ENCODE results near the gene OTP. TPM values are rescaled to one million over a fixed set of nuclear protein-coding genes. Genes with fewer than 3 reads are reported as not detected.

Gene OTP
- total RNA-seq, 1 donor = not detected

DNA sequence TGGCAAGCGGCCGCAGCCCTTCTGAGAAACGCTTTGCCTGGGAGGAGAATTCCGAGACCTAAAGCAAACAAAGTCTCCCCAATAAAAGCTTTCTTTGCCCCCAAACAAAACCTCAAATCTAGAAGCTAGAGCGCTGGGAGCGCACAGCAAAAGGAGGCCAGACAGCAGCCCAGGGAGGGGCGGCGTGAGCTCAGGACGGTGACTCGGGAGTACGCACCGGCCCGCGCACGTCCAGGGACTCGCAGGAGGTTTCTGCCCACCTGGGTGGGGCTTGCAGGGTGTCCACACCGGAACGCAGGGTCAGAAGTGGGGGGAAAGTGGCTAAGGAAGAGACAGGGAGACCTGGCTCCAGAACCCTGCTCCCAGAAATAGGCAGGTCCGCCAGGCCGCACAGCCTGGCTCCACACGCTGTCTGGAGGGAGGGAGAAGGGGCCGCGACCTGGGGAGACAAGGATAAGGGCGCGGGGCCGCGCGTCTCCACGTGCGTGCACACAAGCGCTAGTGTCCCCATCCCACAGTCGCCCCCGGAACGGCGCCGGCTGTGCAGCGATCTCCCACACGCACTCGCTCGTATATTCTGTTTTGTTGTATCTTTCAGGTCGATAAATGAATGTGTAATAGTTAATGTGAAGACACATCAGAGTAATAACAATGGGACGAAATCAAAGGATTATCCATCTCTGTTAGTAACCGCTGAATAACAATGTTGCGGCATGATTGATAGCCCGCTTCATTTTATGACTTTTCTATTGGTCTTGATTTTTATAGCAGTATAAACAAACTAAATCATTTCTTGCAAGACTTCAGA, 2.3 kb upstream of the OTP start:
- H3K4me3 ChIP-seq (ENCODE audit: low read depth, low read length) = no peak overlapping the region
- DNase-seq (ENCODE audit: low read depth) = no peak
- TF ChIP-seq, protein P1, sequence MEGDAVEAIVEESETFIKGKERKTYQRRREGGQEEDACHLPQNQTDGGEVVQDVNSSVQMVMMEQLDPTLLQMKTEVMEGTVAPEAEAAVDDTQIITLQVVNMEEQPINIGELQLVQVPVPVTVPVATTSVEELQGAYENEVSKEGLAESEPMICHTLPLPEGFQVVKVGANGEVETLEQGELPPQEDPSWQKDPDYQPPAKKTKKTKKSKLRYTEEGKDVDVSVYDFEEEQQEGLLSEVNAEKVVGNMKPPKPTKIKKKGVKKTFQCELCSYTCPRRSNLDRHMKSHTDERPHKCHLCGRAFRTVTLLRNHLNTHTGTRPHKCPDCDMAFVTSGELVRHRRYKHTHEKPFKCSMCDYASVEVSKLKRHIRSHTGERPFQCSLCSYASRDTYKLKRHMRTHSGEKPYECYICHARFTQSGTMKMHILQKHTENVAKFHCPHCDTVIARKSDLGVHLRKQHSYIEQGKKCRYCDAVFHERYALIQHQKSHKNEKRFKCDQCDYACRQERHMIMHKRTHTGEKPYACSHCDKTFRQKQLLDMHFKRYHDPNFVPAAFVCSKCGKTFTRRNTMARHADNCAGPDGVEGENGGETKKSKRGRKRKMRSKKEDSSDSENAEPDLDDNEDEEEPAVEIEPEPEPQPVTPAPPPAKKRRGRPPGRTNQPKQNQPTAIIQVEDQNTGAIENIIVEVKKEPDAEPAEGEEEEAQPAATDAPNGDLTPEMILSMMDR (IDR thresholded peaks at IDR 0.05; ENCODE audit: insufficient read depth, low read length) = no peak

DNA sequence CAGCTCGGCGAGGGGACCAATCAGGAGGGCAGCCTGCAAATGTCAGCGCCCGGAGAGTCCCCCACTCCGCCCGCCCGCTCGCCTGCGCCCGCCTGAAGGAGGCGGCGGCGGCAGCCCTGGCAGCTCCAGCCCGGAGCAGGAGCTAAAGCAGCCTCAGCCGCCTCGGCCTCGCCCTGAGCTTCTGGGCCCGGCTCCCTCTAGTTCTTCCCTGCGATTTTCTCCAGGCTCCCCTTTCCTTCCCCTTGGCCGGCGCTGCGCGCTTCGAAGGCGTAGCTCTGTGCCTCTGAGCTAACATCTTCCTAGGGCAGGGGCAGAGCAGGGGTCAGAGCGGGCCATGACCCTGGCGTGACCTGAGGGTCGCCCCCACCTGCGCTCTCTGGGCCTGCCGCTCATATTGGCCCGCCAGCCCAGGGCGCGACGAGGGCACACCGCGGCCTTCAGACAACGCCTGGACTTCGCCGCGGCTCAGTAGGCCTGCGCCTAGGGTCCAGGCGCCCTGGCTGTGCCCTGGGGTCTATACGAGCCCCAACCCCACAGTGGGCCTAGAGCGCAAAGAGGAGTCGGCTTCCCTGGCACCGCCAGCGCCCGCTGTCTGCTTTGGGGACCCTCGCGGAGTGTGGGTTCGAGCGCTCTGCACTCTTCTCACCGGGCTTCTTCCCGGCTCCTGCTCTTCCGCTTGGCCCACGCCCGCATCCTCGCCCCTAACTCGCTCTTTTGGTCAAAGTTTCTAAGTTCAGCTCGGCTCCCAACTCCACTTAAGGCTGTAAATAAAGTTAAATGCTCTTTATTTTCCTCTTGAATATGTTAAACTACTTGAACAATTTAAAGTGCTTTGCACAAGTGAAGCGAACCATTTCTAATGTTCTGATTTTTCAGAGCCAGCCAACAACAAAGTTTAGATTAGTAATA, 504 bp upstream of the OTP start:
- H3K4me3 ChIP-seq (ENCODE audit: low read depth, low read length) = no peak overlapping the region
- TF ChIP-seq, protein P1 (IDR thresholded peaks at IDR 0.05; ENCODE audit: insufficient read depth, low read length) = no peak
- no peak for DNase-seq (ENCODE audit: low read depth)

DNA sequence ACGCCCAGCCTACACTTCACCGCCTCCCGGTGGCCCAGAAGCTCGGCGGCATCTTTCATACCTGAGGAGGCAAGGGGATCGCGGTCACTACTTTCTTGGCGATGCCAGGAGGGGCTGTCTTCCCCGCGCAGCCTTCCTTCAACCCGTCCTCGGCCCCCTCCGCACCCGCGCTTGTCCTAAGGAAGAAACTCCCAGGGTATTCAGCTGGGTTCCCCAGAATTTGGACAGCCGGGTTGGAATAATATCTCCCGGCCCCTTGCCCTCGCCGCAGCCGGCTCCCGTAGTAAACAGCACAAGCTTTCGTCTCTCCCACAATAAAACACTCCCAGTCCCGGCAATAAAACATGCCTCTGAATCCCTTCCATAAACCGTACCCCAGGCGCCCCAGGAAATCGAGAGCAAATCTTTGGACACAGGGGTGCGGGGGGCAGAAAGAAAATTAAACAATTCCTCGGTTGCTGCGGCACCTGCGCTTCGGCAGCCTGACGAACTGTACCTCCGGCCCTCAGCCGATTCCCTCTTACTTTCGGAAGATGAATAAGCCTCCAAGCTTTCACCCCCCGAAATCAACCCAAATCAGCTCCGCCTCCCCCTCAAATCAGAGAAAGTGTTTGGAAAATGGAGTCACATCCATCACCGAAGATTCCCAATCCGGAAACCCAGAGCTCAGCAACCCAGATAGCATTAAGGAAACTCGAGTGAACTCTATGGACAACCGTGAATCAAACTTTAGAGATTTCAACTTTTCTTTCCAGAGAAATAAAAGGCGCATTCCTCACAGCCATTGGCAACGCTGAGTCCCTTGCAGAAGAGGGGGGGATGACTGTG, 1.1 kb downstream of the OTP start:
- no peak overlapping the region for H3K4me3 ChIP-seq (ENCODE audit: low read depth, low read length)
- TF ChIP-seq, protein P1 (IDR thresholded peaks at IDR 0.05; ENCODE audit: insufficient read depth, low read length) = no peak
- no peak for DNase-seq (ENCODE audit: low read depth)

DNA sequence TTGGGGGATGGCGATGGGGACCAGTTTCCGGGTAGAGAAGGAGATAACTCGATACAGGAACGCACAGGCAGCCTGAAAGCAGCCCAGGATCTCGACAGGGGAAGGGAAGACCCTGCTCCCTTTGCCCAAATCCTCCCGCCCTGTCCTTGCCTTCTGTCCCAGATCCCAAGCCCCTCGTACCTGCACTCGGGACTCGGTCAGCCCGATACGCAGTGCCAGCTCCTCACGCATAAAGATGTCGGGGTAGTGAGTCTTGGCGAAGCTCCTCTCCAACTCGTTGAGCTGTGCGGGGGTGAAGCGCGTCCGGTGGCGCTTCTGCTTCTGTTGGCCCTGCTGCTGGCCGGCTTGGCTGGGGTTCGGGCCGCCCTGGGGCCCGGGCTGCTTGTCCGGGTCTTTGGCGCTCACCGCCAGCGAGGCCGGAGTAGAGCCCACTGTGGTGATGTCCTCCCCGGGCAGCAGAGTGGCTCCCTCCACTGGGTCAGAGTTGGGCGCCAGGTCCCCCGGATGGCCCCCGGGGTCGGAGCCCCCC, 1.8 kb downstream of the OTP start:
- no peak overlapping the region for H3K4me3 ChIP-seq (ENCODE audit: low read depth, low read length)
- TF ChIP-seq, protein P1 (IDR thresholded peaks at IDR 0.05; ENCODE audit: insufficient read depth, low read length) = no peak
- DNase-seq (ENCODE audit: low read depth) = no peak

DNA sequence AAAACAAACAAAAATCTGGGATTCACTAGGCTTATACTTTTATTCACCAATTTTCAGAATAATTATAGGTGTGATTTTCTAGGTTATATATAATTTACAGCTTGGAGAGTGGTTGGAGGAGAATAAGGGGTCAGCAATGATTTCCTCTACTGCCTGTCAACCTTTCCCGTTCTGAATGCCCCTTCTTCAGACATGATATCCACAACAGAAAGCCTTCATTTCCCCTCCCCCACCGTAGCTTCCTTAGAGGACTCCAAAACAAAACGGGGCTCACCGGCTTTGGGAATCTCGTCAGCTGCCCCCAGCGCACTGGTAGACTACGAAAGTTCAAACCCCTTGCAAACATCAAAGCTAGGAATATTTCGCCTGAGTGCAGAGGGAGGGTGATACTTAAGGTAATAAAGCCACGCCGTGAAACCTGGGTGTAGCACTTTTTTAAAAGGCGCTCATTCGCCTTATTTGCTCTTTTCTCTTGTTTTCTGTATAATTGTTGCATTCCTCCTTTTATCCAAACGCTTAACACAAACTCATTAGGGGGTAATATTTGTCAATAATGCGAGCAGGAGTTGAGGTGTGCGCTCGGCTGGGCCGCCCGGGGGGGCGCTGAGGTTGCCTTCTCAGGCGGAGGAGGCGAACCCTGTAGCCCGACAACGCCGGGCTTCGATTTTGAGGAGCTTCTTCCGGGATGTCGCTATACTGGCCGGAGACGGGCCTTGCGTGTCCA, 2.4 kb downstream of the OTP start:
- no peak for DNase-seq (ENCODE audit: low read depth)
- TF ChIP-seq, protein P1 (IDR thresholded peaks at IDR 0.05; ENCODE audit: insufficient read depth, low read length) = no peak
- no peak overlapping the region for H3K4me3 ChIP-seq (ENCODE audit: low read depth, low read length)

Measured in fibroblast of the aortic adventitia (primary cell).